Measurements from ENCODE around the gene DDC.

DNA sequence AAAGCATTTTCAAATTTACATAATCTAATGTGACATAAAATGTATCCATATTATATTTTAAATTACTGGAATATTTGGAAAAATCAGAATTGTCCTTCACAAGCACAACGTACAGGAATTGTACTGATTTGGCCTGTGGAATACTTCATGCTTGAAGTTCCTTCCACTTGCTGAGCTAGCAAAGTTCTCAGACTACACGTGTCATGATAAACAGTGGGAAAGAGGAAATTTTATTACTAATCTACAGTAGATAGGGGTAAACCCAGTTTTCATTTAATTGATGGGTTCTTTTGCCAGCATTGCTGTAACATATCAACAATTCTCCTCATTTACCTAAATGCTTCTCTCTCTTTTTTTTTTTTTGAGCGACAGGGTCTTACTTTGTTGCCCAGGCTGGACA, 69.5 kb downstream of the DDC start:
- no peak for TF ChIP-seq POLR2AphosphoS5 (IDR thresholded peaks at IDR 0.05)
- no peak for TF ChIP-seq EP300 (IDR thresholded peaks at IDR 0.05; ENCODE audit: low read depth)
